Limb (tissue), 2 donors: ENCODE data around the gene ACCSL.

Source experiments
- DNase-seq, 2 donors: peaks; one replicate each; pipeline ENCODE4 v3.0.0-alpha.2; 2016; ENCODE audit errors: extremely low spot score in 2 of 2

ACCSL gene

DNA sequence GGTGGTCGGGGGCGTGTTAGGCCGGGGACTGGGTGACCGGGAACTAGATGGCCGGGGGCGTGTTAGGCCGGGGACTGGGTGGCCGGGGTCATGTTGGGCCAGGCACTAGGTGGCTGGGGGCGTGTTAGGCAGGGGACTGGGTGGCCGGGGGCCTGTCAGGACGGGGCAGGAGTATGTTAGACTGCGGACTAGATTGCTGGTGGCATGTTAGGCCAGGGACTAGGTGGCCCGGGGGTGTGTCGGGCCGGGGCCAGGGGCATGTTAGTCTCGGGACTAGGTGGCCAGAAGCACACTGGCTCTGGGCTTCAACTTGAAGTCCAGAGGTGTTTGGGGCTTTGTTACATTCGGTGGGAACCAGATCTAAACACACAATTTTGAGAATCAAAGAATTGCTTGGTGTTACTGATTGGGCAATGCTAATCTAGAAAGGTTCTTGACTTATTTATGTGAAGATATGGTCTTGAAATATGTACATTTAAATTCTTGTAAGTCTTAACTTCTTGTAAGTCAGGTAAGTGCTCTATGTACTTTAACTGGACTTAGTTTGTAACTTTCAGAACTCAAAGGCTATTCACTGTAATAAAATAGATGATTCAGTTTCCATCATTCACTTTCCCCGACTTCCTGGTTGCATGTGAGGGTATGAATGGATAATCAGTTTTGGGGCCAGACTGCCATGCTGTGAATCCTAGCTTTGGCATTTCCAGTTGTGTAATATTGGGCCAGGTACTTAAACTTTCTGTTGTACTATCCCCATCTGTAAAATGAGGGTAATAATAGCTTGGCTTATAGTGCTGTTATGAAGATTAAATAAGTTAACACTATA is 48.8 kb downstream of the ACCSL start:
- no peak for DNase-seq

DNA sequence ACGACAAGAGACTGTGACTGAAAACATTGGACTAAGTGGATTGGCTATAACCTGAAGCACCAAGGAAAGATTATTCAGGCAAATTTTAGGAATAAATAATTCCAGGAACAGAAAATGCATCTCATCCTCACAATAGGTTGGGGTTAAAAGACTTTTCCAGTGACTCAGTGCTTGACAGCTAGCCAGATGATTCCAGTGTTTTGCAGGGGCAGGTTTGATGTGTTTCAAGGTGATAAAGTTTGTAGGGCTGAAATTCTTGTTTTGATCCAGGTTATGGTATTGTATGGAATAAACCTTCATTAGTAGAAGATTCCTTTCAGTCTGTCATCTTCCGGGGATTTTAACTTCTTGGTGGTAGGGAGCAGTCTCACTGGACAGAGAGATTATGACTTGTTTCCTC is 50.0 kb downstream of the ACCSL start:
- DNase-seq, result no peak

DNA sequence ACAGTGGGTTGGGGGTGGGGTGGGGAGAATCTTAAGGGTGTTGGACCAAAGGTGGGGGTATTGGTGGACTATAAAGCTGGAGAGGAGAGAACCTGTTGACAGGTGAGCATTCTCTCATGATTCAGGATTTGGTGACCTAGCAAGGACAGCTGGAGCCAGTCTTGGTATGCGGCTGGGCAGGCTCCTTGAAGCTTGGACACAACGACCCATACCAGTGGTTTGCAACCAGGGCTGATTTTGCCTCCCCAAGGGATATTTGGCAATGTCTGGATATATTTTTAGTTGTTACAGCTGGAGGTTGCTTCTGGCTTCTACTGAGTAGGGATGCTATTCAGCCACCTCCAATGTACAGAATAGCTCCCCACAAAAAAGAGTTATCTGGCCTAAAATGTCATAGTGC is 53.3 kb downstream of the ACCSL start:
- DNase-seq, result no peak

DNA sequence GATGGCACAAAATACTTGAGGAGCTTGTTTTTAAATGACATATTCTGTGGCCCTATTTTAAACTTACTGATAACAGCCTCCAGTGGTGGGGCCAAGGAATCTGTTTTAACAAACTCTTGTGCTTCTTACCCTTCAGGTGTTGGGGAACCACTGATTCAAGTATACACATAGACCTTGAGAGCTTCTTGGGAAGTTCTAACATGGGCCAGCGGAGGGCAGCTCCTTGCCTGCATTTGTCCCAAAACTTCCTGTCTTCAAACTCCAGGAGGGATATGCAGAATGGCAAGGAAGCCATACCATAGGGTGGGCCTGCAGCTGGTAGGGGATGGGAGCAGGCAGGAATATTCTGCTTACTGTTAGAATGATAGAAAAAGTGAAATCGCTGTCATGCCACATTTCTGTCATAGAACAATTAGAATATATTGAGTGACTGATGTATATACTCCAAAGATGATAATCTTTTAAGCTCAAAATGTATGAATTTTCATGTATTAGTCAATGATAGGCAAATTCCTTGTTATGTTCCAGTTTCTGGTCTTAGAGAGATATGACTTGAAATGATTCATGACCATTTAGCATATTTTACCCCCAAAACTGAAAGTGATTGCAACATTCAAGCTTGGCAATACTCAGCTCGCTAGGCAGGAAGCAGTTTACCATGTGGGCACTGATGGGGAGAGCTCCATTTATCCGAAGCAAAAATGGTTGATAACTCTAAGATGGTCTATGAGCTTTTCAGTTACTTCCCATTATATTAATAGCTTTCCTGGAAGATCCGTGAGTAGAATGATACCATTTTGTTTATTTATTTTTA is 56.9 kb downstream of the ACCSL start:
- DNase-seq, result no peak

- no peak for DNase-seq
These were observed 60.5 kb downstream of the ACCSL start for GRCh38 chr11:44108260-44108659.
